Cortex of kidney (tissue), 1 donor: ENCODE results near the gene SEMA6A.
"Not testable (repeated sequence)": the region's sequence is repeated elsewhere in the genome, so short reads cannot be mapped to it uniquely, and the experiment has no call there.

Source experiments
- DNase-seq: peaks from one replicate; lab custom pipeline; 2025; lab: John Stamatoyannopoulos, UW

SEMA6A gene

GRCh38 chr5:116546033-116546742 lies 28.4 kb downstream of the SEMA6A start:
- no peak for DNase-seq

GRCh38 chr5:116545465-116545864 lies 29.2 kb downstream of the SEMA6A start:
- not testable (repeated sequence) for DNase-seq

GRCh38 chr5:116544531-116545241 lies 29.9 kb downstream of the SEMA6A start:
- DNase-seq: no peak

- no peak for DNase-seq
Observed at GRCh38 chr5:116543501-116543900, 31.1 kb downstream of the SEMA6A start.

- DNase-seq: no peak
Observed at GRCh38 chr5:116542619-116543018, 32.0 kb downstream of the SEMA6A start.

GRCh38 chr5:116539222-116539621 lies 35.4 kb downstream of the SEMA6A start:
- no peak for DNase-seq

- DNase-seq: no peak
Observed at GRCh38 chr5:116536316-116537083, 38.1 kb downstream of the SEMA6A start.

GRCh38 chr5:116534964-116535651 lies 39.5 kb downstream of the SEMA6A start:
- no peak for DNase-seq

GRCh38 chr5:116532762-116533525 lies 41.7 kb downstream of the SEMA6A start:
- no peak for DNase-seq

GRCh38 chr5:116531635-116532034 lies 43.0 kb downstream of the SEMA6A start:
- DNase-seq: no peak

- DNase-seq: no peak
Observed at GRCh38 chr5:116531117-116531516, 43.5 kb downstream of the SEMA6A start.

GRCh38 chr5:116530276-116530675 lies 44.3 kb downstream of the SEMA6A start:
- DNase-seq: no peak

GRCh38 chr5:116529615-116530014 lies 45.0 kb downstream of the SEMA6A start:
- no peak for DNase-seq

GRCh38 chr5:116528519-116529234 lies 45.9 kb downstream of the SEMA6A start:
- DNase-seq: no peak

- no peak for DNase-seq
Observed at GRCh38 chr5:116527582-116527981, 47.0 kb downstream of the SEMA6A start.

- DNase-seq: no peak
Observed at GRCh38 chr5:116525674-116526073, 48.9 kb downstream of the SEMA6A start.

- no peak for DNase-seq
Observed at GRCh38 chr5:116524966-116525365, 49.7 kb downstream of the SEMA6A start.

- no peak for DNase-seq
Observed at GRCh38 chr5:116524051-116524904, 50.3 kb downstream of the SEMA6A start.

GRCh38 chr5:116523182-116523581 lies 51.4 kb downstream of the SEMA6A start:
- not testable (repeated sequence) for DNase-seq
